NCI-H2107 treated with DMSO at 0.1 percent for 48 hours (cell line): ENCODE measurements around the gene ANKRD9.

Source experiments
- DNase-seq: peaks from one replicate; lab custom pipeline; 2025; ENCODE audit not compliant: unreplicated experiment; lab: John Stamatoyannopoulos, UW

Gene ANKRD9

DNA sequence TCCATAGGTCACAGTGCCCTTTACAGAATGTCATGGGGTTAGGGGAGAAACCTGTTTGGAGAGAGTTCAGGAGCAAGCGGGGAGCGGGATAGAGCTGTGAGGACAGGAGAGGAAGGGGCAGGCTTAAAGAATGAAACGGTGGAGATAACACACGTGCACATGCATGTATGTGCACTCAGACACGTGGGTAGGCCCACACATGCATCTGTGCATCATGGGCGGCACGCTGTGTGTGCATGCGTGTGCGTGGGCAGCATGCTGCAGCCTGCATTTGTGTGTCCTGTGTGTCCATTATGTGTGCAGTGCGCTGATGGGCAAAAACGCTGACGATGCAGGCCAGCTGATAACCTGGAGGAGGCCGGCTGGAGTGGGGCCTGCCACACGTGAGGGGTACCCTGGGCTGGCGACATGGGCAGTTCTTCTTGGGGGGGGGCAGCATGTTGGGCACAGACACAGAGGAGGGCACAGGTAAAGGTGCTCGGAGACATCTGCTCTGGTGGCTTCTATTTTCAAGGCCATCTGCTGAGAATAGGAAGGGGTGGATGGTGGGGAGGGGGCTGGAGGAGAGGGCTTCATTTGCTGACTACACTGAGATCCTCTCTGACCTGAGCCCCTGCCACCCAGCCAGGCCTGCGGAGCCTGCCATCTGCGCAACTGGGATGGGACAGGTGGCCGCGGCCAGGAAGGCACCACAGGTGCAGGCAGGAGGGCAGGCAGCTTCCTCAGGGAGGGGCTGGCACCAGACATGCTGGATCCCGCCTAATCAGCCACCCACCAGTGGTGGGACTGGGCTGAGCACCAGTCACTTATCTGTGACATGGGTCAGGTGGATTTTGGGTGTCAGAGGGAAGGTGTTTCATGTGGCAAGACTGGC is 4.6 kb upstream of the ANKRD9 start:
- DNase-seq, result no peak

DNA sequence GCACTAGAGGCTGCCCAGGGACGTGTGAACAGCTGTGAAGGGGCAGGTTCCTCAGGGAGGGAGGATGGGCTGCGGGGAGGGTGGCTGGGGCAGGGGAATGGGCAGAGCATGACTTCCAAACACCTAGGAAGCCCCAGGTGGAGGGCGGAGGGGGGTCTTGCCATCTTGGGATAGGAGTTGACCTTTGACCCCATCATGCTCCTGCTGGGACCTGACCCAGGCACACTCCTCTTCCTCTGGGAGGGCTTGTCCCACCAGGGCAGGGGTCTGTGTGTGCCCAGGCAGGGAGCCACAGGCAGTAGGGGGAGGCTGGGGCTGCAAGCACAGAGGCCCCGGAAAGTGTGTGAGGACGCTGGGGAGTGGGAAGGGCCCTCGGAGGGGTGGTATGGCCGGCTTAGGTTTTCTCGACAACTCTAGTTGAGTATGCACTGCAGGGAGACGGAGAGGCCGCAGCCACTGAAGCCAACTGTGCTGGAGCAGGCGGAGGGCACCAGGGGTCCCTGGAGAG is 3.3 kb upstream of the ANKRD9 start:
- DNase-seq, result no peak

DNA sequence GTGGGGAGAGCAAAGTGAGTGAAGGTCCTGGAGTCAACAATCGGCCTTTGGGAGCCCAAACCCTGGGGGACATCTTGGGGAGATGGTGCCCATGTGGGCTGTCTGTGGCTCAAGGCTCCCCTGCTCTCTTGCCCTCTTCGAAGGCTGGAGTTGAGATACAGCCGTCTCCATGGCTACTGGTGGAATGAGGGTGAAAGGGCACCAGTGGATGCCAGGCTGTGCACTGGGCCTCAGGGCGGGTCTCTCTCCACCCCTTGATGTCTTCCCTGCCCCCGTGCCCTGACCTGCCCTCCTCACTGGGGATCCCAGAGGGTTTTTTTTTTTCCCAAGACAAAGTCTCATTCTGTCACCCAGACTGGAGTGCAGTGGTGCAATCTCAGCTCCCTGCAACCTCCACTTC is 2.0 kb upstream of the ANKRD9 start:
- no peak for DNase-seq

DNA sequence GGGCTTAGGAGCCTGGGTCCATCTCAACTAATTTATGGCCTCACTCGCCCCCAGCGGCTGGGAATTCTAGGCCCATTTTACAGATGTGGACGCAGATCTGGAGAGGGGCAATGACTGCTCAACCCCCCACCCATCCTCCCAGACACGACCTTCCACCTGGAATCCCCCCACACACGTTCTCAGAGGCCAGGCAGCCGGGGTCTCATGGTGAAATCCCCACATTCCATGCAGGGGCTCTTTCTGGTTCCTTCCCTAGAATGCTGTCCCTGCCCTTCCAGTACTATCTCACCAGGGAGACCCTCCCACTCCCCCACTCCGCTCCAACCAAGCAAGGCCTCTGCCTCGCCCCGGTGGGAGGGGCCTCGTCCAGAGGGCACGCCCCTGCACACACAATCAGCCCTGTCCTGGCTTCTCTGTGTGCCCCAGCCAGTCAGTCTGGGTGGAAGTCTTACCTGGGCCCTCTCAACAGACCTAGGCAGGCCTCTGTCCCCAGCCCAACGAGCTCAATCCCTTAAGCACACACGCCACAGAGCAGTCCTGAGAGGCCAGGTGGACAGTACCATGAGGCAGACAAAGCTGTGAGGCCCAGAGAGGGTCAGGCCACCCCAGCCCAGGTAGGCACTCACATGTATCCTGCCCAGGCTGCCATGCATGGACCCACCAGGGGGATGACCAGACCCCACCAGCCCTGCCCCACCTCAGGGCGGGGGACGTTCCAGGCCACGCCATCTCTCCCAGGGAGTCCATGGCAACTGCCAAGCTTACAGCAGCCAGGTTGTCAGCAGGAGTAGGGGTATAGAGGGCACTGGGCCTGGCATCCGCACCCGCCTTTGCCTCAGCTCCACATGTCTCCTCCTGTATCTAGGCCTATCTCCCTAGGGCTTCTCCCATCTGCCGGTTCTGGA is 1.3 kb upstream of the ANKRD9 start:
- DNase-seq, result no peak

DNA sequence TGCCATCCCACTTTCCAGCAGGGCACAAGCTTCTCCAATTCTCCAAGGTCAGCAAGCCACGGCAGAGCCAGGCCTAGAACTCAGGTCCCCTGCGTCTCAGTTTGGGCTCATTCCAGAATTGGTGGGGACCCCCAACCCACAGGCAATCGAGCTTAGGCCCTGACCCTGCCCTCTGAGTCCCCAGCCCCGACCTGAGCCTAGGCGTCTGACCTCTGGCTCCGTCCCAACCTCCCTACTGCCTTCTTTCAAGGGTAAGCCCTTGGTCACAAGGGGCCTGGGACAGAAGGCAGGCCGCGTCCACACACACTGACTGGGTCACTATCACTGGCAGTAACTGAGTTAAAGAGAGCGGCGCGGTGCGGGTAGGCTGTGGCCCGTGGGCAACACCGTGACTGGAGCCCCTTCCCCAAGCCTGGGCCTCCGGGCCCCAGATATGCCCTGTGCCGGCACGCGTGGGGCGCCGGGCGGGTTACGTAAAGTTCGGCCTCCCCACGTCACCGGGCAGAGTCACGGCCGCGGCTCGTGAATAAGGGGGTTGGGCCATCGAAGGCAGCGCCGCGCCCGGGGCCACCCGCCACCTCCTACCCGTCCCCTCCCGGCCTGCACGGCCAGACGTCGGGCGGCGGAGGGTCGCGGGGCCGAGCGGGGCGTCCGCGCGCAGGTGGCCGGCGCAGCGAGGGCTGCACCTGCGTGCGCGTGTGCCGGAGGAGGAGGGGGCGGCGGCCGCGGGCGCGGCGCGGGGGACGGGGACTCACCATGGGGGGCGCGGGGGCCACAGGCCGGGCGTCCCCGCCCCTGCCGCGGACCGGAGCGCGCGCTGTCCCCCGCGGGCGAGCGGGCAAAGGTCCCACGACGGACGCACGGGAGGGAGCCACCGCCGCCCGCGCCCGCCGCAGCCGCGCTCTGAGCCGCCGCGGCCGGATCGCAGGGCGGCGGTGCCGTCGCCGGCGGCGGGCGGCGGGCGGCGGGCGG is 516 bp downstream of the ANKRD9 start:
- DNase-seq, result no peak

DNA sequence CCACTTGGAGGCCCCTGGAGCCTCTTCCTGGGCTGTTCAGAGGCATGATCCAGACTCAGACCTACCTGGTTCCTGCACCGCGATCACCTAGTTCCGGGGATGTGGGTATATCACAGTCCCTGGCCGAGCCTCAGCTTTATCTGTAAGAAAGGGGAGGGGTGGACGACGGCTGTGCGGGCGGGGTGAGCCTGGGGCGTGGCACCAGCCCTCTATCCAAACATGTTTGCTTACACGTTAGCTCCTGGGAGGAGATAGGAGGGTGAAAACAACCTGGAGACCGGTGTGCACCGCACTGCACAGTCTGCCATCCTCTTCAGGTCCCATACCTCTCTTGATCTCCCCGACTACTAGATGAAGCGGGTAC is 1.2 kb downstream of the ANKRD9 start:
- no peak for DNase-seq

DNA sequence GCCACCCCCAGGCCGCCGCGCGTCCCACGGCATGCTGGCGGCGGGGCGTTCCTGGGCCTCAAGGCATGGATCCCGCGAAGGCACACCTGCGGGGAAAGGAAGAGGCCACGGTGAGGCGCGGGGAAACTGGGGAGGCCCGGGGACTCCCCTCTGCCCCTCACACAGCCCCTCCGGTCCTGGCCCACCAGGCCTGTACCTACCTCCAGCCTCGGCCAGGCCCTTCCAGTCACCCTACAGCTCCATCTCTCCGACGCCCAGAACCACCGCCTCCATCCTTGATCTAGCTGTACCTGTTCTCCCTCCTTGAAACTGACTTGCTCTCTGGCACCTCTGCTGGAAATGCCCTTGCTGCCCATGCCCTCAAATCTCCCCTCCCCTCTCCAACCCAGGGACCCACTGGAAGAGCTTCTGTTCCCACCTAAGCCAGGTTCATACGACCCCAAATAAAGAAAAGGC is 1.7 kb downstream of the ANKRD9 start:
- no peak for DNase-seq

DNA sequence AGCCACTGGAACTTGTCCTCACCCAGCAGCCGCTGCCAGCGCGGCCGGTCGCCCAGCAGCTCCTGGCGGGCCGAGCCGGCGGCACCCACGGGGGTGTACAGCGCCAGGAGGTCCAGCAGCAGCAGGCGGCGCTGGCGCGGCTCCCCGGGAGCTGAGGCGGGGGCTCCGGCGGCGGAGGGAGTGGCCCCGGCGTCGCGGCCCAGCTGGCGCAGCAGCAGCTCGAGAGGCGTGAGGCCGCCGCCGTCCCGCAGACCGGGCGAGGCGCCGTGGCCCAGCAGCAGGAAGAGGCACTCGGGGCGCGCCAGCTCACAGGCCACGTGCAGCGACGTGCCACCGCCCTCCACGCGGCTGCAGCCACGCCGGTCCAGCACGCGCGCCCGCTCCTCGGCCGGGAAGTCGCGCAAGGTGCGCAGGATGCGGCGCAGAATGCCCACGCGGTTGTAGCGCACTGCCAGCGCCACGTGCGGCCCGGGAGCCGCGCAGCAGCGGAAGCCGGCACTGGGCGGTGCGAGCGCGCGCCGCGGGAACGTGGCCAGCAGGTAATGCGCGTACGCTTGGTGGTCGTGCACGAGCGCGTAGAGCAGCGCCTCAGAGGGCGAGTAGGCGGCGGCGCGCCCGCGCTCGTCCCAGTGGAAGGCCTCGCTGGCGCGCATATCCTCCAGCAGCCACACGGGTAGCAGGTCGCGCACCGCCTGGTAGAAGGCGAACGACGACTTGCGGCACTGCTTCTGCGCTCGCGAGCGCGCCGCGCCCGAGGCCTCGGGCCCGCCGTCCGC is 2.3 kb downstream of the ANKRD9 start:
- DNase-seq, result no peak

DNA sequence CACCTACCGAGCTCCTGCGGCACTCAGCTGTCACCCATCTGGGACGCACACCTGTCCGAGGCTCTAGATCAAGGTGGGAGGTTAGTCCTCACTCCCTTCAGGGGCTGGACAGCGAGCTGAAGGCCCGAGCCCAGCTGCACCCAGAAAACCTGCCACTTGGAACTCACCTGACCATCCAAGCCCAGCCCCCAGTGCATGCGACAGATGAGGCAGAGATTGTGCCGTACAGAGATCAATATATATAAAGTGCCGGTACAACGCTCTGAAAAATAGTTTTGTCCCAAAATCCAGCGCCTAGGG is 3.0 kb downstream of the ANKRD9 start:
- no peak for DNase-seq

DNA sequence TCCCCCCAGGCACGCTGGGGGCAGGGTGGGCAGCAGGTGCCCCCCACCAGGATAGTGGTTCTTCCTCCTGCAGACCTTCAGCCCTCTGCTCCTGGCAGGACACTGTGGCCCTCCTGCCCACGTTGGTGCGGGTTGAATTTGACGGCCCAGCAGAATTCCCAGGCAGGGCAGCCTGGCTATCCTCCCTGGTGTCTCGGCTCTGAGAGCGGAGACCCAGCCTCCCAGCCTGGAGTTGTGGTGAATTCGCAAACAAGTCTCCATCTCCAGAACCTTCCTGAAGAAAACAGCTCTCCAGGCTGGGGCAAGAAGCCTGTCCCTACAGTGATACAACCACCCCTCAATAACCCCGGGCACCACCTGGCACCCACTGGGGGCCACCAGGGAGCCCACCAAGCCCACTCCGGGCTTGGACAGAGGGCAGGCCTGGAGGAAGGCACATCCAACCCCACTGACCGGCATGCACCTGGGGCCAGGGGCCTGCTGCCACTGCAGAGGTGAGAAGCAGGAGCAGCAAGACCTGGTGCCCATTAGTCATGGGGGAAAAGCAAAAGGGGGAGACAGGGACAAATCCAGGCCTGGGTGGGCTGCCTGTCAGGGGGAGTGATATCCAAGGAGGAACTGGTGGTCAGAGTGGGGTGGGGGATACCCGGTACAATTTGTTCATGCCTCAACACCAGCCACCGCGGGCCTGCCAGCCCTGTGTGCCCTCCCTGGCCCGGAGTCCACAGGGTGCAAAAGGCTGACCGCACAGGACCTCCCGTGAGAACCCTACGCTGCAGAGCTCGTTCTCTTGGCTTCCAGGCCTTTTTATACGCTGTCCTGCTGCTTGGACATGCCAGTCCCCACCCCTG is 3.6 kb downstream of the ANKRD9 start:
- DNase-seq, result no peak

DNA sequence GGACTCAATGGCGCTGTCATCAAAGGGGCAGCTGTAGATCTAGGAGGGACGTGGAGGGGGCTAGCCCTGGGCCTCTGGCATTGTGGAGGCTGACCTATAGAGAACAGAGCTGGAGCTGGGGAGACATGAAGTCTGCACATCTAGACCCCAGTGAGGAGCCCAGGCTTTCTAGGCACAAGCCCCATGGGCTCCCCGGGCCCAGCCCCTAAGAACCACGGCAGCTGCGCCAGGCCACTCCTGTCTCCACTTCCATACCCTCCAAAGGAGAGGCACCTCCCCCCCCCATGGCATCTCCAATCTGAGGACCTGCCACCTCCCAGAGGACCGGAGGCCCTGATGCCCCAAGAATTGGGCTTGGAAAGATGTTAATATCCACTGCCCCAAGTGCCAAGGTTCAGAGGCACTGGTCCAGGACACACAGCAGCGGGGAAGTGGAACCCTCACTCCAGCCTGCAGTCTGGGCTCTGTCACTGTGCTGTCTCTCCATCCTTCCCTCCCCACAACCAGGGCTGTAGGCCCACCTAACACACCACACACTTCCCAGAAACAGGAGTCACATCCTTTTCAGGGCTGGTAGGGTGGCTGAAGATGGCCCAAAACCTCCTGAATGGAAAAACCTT is 4.5 kb downstream of the ANKRD9 start:
- DNase-seq, result no peak

DNA sequence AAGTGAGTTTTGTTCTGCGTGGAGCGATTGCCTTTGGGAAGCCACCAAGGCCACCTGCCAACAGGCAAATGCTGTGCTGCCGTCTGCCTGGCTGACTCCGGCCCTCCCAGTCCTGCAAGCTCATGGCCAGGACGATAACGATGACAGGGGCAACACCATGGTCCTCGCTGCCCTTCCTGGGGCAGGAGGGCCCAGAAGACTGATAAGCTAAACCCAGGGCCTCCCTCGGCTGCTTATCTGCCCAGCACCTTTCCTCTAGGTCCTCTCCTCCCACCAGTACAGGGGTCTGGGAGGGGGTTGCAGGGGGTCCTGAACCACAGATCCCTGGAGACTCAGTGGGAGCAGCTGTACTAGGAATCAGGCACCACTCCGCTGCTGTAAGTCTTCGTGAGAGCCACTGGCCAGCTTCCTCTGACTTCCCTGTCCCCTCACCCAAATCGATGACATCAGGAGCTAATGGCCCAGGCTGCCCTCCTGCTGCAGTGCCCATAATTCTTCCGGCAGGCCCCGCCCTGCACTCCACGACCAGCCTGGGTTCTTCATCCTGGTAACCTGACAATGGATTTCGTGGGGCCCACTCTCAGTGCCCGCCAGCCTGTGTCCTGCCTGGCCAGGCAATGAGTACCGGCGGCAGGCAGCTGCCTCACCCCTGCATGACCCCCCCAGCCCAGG is 5.1 kb downstream of the ANKRD9 start:
- DNase-seq, result no peak

DNA sequence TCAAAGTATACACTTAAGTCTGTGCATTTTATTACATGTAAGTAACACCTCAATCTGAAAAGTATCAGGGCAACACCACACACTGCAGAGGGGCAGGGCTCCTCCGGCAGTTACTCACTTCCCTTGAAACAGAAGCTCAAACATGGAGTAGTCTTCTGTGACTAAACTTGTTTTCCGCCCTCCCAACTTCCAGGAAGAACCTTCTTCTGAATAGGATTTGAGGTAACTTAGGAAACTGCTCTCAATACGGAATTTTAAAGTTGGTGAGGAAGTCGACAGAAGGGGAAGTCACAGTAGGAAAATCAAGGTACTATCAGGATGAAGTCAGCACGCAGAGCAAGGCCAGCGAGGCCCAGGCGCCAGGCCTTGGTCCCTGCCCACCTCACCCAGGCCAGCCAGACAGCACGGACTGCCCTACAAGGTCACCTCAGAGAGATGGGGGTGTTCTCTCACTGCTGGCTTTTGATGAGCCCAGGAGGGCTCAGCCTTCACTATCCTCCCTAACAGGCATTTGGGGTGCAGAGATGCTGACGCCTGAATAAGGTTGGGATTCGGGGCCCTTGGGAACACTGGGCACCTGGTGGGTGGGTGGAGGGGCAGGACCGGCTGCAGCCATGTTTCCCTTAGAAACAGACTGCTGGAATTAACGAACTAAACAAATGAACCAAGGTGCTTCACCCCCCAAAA is 5.8 kb downstream of the ANKRD9 start:
- DNase-seq, result no peak

DNA sequence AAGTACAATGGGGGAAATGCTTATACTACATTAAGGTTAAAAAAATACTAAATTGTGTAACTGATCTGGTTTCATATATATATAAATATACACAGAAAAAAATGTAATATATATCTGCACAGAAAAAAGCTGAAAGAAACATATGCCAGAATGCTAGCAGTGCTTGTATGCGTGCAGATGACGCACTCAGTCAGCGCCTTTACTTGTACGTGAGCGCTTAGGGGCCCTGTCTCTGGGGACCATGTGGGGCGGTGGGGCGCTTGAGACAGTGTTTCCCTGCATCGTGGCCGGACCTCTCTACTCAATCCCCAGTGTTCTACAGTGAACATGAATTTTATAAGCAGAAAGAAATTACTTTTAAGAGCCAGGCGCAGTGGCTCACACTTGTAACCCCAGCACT is 7.0 kb downstream of the ANKRD9 start:
- no peak for DNase-seq

DNA sequence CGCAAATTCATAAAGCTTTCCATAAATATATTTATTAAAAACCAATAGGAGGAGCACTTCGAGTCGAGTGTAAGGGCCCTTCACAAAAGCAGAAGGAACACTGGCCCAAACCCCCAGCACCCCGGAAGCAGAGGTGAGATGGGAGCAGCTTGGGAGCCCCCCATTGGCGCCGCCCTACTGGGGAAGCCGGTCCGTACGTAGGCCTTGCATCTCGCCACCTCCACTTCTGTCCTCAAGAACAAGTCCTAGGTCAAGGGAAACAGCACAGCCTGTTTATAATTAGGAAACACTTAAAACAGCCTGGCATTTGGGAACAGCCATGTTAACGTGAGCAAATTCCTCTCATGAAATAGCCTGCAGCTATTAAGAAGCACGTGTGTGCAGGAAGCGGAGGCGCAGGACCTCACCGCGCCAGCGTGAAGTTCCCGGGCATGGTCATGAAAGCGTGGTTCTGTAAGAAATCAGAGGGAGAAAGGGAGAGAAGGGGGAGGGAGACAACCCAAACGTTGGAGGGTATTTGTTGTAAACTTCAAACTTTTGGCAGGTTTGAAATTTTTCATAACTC is 7.7 kb downstream of the ANKRD9 start:
- DNase-seq, result no peak

DNA sequence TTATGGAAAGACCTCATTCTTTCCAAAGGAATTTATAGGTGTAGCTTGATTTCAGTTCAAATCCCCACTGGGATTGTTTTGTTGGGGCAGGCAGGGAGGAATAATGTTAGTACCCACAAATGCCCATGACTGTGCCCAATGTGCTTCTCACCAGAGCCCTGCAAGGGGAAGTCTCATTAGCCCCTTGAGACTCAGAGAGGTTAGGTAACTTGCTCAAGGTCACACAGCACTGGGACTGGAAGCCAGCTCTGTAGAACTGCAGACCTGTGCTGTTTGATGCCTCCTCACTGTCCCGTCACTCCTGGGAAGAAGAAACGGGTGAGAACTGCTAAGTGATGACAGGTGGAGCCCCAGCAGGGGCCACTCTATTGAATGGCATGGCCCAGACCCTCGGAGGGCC is 8.9 kb downstream of the ANKRD9 start:
- DNase-seq, result no peak

DNA sequence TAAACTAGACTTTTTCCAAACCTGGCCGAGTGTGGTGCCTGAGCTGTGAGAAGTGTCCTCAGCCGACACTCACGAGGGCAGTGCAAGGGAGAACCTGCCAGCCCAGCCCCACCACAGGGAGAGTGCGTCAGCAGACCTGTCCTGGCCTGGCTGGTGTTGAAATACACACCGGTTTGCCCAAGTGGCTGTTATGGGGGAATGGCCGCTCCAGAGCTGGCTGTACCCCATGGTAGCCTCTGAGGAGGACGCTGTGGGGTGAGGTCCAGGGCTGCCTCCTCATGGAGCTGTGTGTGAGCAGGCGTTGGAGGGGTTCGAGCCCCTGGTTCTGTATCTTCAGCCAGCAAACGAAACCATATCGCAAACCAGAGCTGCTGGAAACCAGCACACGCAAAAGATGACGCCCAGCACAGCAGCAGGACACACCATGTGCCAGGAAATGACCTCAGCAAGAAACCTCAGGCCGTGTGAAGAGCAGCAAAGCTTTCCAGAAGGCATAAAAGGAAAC is 9.4 kb downstream of the ANKRD9 start:
- no peak for DNase-seq
